GM23338 (cell line): ENCODE results near the gene TRPM3. TPM values are rescaled to one million over a fixed set of nuclear protein-coding genes. Genes with fewer than 3 reads are reported as not detected.

ENCODE experiments used
- ATAC-seq: fragments of 200-7000 bp; cut with Tn5 transposase; 3 replicates; pipeline ENCODE4 v1.9.1; 2020
- DNase-seq: peaks from one replicate; pipeline ENCODE4 v3.0.0-alpha.2; 2015; ENCODE audit warnings: low spot score
- H2AFZ ChIP-seq: fragments of 200-600 bp; sonication (generic); 2 replicates; pipeline ENCODE4 v1.8.0; 2016; ENCODE audit warnings: antibody characterized with exemption, mild to moderate bottlenecking, moderate library complexity
- H3F3A ChIP-seq: fragments of 200-600 bp; sonication (generic); replicated peaks from 2 replicates; pipeline ENCODE4 v1.8.0; 2017; ENCODE audit warnings: antibody characterized with exemption, mixed run types, low read depth
- H3K27ac ChIP-seq: fragments of 200-600 bp; sonication (generic); 2 replicates; pipeline ENCODE4 v1.6.1; 2016; ENCODE audit warnings: low read depth
- H3K27me3 ChIP-seq: fragments of 200-600 bp; sonication (generic); 2 replicates; pipeline ENCODE4 v1.8.0; 2016; ENCODE audit warnings: mild to moderate bottlenecking, mixed run types, moderate library complexity; ENCODE audit not compliant: insufficient read depth
- H3K36me3 ChIP-seq: fragments of 200-600 bp; sonication (generic); 2 replicates; pipeline ENCODE4 v1.8.0; 2016; ENCODE audit warnings: mild to moderate bottlenecking; ENCODE audit not compliant: insufficient read depth
- H3K4me1 ChIP-seq: fragments of 200-600 bp; sonication (generic); 2 replicates; pipeline ENCODE4 v1.8.0; 2016; ENCODE audit warnings: mild to moderate bottlenecking, moderate library complexity; ENCODE audit not compliant: insufficient read depth
- H3K4me2 ChIP-seq: fragments of 200-600 bp; sonication (generic); 2 replicates; pipeline ENCODE4 v1.7.1; 2017; ENCODE audit warnings: mixed run types
- H3K4me3 ChIP-seq: fragments of 200-600 bp; sonication (generic); 2 replicates; pipeline ENCODE4 v1.6.1; 2016; ENCODE audit warnings: mixed run types
- H3K79me2 ChIP-seq: fragments of 200-600 bp; sonication (generic); replicated peaks from 2 replicates; pipeline ENCODE4 v1.8.0; 2017; ENCODE audit warnings: mild to moderate bottlenecking; ENCODE audit not compliant: insufficient read depth
- H3K9me2 ChIP-seq: fragments of 200-600 bp; sonication (generic); 2 replicates; pipeline ENCODE4 v1.8.0; 2017; ENCODE audit not compliant: insufficient read depth
- H4K20me1 ChIP-seq: fragments of 200-600 bp; sonication (generic); replicated peaks from 2 replicates; pipeline ENCODE4 v1.8.0; 2017; ENCODE audit warnings: mild to moderate bottlenecking; ENCODE audit not compliant: insufficient read depth
- H3K27ac Mint-ChIP-seq: 2 replicates; pipeline ENCODE4 v1.8.0; 2020; ENCODE audit warnings: inconsistent platforms, mild to moderate bottlenecking, moderate library complexity, mixed read lengths
- H3K27me3 Mint-ChIP-seq: 3 replicates; pipeline ENCODE4 v1.8.0; 2022; ENCODE audit warnings: low read depth, mild to moderate bottlenecking, moderate library complexity, mixed read lengths, inconsistent platforms; ENCODE audit not compliant: insufficient read depth, poor library complexity
- H3K36me3 Mint-ChIP-seq: 3 replicates; pipeline ENCODE4 v1.8.0; 2021; ENCODE audit warnings: low read depth, mild to moderate bottlenecking, inconsistent platforms, moderate library complexity, mixed read lengths
- H3K4me1 Mint-ChIP-seq: 3 replicates; pipeline ENCODE4 v1.8.0; 2020; ENCODE audit warnings: mild to moderate bottlenecking, inconsistent platforms, mixed read lengths
- H3K4me3 Mint-ChIP-seq: 3 replicates; pipeline ENCODE4 v1.8.0; 2021; ENCODE audit warnings: moderate library complexity, mild to moderate bottlenecking, inconsistent platforms, mixed read lengths
- H3K9me3 Mint-ChIP-seq: 3 replicates; pipeline ENCODE4 v1.8.0; 2020; ENCODE audit warnings: moderate library complexity, mild to moderate bottlenecking, inconsistent platforms, mixed read lengths
- CREB1 ChIP-seq: fragments of 250-450 bp; sonication (Bioruptor Pico); IDR thresholded peaks from 2 replicates; pipeline ENCODE4 v1.5.0; 2020; ENCODE audit warnings: low read depth, mild to moderate bottlenecking, moderate library complexity
- EZH2 ChIP-seq: fragments of 200-600 bp; sonication (generic); IDR thresholded peaks from one replicate; pipeline ENCODE4 v1.8.0; 2017; ENCODE audit warnings: antibody characterized with exemption, mild to moderate bottlenecking, low read depth; ENCODE audit not compliant: unreplicated experiment
- JUNB ChIP-seq: IDR thresholded peaks from one replicate; pipeline ENCODE4 v1.6.1; 2016; ENCODE audit warnings: antibody characterized with exemption; ENCODE audit not compliant: unreplicated experiment
- POLR2AphosphoS5 ChIP-seq: IDR thresholded peaks from 2 replicates; pipeline ENCODE4 v1.6.1; 2016; ENCODE audit warnings: antibody characterized with exemption, low read depth
- STAT1 ChIP-seq: IDR thresholded peaks from one replicate; pipeline ENCODE4 v1.6.1; 2016; ENCODE audit warnings: antibody characterized with exemption; ENCODE audit not compliant: unreplicated experiment
- ZNF331 ChIP-seq: fragments of 250-450 bp; sonication (Bioruptor Pico); IDR thresholded peaks from 2 replicates; pipeline ENCODE4 v1.5.0; 2020; ENCODE audit warnings: low read depth, mild to moderate bottlenecking, moderate library complexity
- ZNF462 ChIP-seq: fragments of 250-450 bp; sonication (Bioruptor Pico); IDR thresholded peaks from 2 replicates; pipeline ENCODE4 v1.5.0; 2020; ENCODE audit warnings: mild to moderate bottlenecking, moderate library complexity
- polyA plus RNA-seq: library from polyadenylated mRNA; unstranded; fragments of >200 nt; fragmentation: Nextera tagmentation; extraction: Ambion mirVana; gene quantifications from 2 replicates; pipeline ENCODE4 v1.2.1, GENCODE V29; 2016
- total RNA-seq: library from RNA; depleted of rRNA; stranded (reverse); fragments of >200 nt; shearing (Covaris generic); gene quantifications from 2 replicates; pipeline ENCODE4 v1.2.3, GENCODE V29; 2014
- TF ChIP-seq, protein P1 (sequence below): IDR thresholded peaks from 2 replicates; pipeline ENCODE4 v1.6.1; 2016; ENCODE audit warnings: antibody characterized with exemption
- TF ChIP-seq, protein P2 (sequence below), 2 experiments: fragments of 200-600 bp in 1 of 2; sonication (generic) in 1 of 2; conservative IDR thresholded peaks; 2 replicates each; pipeline versions ENCODE4 v1.5.1 to v1.6.1; 2016 to 2017; ENCODE audit warnings: antibody characterized with exemption in 2 of 2, low read depth in 2 of 2, mild to moderate bottlenecking in 2 of 2, moderate library complexity in 1 of 2

TRPM3 gene
- total and polyA plus RNA-seq, 2 experiments from 2014 or later, result 2.8 to 8.2 TPM

DNA sequence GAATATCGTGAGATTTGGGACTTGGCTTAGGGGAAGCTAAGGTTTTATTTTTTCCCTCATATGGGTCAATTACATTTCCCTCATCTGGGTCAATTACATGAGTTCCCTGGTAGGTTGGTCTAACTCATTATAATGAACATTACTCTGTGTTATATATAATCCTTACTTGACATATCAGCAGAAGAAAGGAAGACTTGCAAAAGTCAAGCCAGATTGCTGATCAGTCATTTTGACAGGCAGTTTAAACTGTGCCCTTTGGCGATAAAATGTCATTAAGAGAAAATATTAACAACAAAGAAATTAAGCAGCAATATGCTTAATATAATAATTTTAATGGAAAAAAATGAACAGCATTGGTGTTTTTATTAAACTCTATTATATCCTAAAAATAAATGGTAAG, 23.1 kb upstream of the TRPM3 start:
- no peak for DNase-seq
- no peak for ATAC-seq
- Histone ChIP-seq H3K36me3 (no peaks in the 10 kb centered on the region), H3K4me3 (no peak overlapping the region), H3K9me2 (peaks cover 5% of the 10 kb centered on the region; the same call in 1 of the 2 replicates), H2AFZ (no peak overlapping the region), H3K79me2 (no peaks in the 10 kb centered on the region), H4K20me1 (no peaks in the 10 kb centered on the region), H3F3A (no peaks in the 10 kb centered on the region), H3K4me2 (no peak overlapping the region), H3K27ac (no peak overlapping the region), H3K4me1 (no peaks in the 10 kb centered on the region), H3K27me3 (no peaks in the 10 kb centered on the region)
- H3K4me1 Mint-ChIP-seq, result peaks cover 9% of the 10 kb centered on the region
- H3K27me3 Mint-ChIP-seq, result no peaks in the 10 kb centered on the region
- no peak overlapping the region for H3K27ac Mint-ChIP-seq
- TF ChIP-seq, protein P1, sequence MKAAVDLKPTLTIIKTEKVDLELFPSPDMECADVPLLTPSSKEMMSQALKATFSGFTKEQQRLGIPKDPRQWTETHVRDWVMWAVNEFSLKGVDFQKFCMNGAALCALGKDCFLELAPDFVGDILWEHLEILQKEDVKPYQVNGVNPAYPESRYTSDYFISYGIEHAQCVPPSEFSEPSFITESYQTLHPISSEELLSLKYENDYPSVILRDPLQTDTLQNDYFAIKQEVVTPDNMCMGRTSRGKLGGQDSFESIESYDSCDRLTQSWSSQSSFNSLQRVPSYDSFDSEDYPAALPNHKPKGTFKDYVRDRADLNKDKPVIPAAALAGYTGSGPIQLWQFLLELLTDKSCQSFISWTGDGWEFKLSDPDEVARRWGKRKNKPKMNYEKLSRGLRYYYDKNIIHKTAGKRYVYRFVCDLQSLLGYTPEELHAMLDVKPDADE, result no peak
- TF ChIP-seq ZNF331, result no peak
- H3K36me3 Mint-ChIP-seq, result peaks cover 12% of the 10 kb centered on the region; the same call in 2 of the 3 replicates
- H3K4me3 Mint-ChIP-seq, result no peak overlapping the region
- peaks cover 7% of the 10 kb centered on the region; the same call in 2 of the 3 replicates for H3K9me3 Mint-ChIP-seq

GRCh38 chr9:71136696-71137095, 15.3 kb upstream of the TRPM3 start:
- Mint-ChIP-seq H3K27ac (no peak overlapping the region), H3K9me3 (no peaks in the 10 kb centered on the region), H3K4me1 (peaks cover 7% of the 10 kb centered on the region; the same call in 2 of the 3 replicates), H3K27me3 (no peaks in the 10 kb centered on the region), H3K4me3 (no peak overlapping the region), H3K36me3 (no peaks in the 10 kb centered on the region)
- no peak overlapping the region for H3K4me3 ChIP-seq
- no peaks in the 10 kb centered on the region for H3K27me3 ChIP-seq
- no peaks in the 10 kb centered on the region for H3F3A ChIP-seq
- H3K4me1 ChIP-seq, result no peaks in the 10 kb centered on the region
- H3K4me2 ChIP-seq, result no peak overlapping the region
- no peaks in the 10 kb centered on the region for H3K36me3 ChIP-seq
- no peak overlapping the region for H3K27ac ChIP-seq
- no peak overlapping the region for H2AFZ ChIP-seq
- H3K79me2 ChIP-seq, result no peaks in the 10 kb centered on the region
- DNase-seq (no peak), ATAC-seq (no peak)
- no peaks in the 10 kb centered on the region for H3K9me2 ChIP-seq
- no peaks in the 10 kb centered on the region for H4K20me1 ChIP-seq
- TF ChIP-seq CREB1 (CRISPR knock-in tag) (no peak), EZH2 (no peak), POLR2AphosphoS5 (no peak), ZNF462 (CRISPR knock-in tag) (no peak), JUNB (no peak), STAT1 (no peak), ZNF331 (no peak)
- TF ChIP-seq, protein P1, result no peak
- TF ChIP-seq, protein P2, sequence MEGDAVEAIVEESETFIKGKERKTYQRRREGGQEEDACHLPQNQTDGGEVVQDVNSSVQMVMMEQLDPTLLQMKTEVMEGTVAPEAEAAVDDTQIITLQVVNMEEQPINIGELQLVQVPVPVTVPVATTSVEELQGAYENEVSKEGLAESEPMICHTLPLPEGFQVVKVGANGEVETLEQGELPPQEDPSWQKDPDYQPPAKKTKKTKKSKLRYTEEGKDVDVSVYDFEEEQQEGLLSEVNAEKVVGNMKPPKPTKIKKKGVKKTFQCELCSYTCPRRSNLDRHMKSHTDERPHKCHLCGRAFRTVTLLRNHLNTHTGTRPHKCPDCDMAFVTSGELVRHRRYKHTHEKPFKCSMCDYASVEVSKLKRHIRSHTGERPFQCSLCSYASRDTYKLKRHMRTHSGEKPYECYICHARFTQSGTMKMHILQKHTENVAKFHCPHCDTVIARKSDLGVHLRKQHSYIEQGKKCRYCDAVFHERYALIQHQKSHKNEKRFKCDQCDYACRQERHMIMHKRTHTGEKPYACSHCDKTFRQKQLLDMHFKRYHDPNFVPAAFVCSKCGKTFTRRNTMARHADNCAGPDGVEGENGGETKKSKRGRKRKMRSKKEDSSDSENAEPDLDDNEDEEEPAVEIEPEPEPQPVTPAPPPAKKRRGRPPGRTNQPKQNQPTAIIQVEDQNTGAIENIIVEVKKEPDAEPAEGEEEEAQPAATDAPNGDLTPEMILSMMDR (conservative IDR thresholded peaks at IDR 0.05; ENCODE audit: low read depth in 2 of 2), result no peak
